Astrocyte of the spinal cord (primary cell): ENCODE measurements around the gene GALNT13.

Experiments used
- DNase-seq: peaks from one replicate; pipeline ENCODE4 v3.0.0; 2011; ENCODE audit warnings: low read depth, low spot score
- H3K4me3 ChIP-seq: 2 replicates; pipeline ENCODE4 v1.5.1; 2011; ENCODE audit warnings: low read depth, mild to moderate bottlenecking, low read length, moderate library complexity
- CTCF ChIP-seq: IDR thresholded peaks from 2 replicates; pipeline ENCODE4 v1.5.1; 2012; ENCODE audit warnings: low read depth, mild to moderate bottlenecking, low read length, inconsistent platforms
- in situ Hi-C: cut with HindIII; loops from 2 replicates; pipeline ENCODE4 v1.10.0; 2017; ENCODE audit warnings: low sequenced_read_pairs

Gene GALNT13

DNA sequence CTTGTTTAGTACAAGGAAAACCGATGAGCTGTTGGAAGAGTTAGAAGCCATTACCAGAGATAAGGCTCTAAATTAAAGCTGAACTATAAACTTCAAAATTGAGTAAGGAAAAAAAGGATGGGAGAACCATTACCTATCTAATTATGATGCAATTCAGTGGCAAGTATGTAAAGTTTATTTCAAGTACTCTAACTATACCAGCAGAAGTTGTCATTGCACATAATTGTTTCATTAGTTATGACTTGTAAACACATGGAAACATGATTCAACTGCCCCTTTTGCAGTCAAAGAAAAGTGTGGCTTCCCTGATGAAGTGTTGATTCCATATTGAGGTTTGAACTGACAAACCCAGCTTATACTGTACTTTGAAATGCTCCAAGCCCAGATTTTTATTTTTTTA lies 502.7 kb downstream of the GALNT13 start:
- in situ Hi-C loops, result no loop called here
- DNase-seq, result no peak
- no peak for TF ChIP-seq CTCF
- no peak overlapping the region for H3K4me3 ChIP-seq

DNA sequence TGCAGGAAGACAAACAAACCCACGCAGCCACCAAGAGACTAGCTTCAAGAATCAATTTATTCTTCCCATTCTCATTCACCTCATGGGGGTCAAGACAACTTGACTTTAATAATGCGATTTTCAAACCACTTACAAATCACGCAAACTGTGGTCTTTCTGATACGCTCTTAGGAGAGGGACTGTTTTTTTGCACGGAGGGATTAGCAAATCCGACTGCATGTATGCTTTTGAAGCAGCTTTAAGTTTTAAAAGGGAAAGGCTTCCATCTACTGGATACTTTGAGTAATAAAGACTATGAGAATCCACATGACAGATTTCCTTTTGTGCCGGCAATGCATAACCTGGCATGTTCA lies 503.8 kb downstream of the GALNT13 start:
- peak; percentile 63 for DNase-seq
- H3K4me3 ChIP-seq, result no peak overlapping the region
- in situ Hi-C loops, result no loop called here
- no peak for TF ChIP-seq CTCF

- TF ChIP-seq CTCF, result no peak
These were observed 510.4 kb downstream of the GALNT13 start for GRCh38 chr2:154381931-154382794.

GRCh38 chr2:154386186-154386585 lies 514.5 kb downstream of the GALNT13 start:
- TF ChIP-seq CTCF, result no peak
- in situ Hi-C loops, result no loop called here
- DNase-seq, result no peak
- H3K4me3 ChIP-seq, result no peak overlapping the region

More at GRCh38 chr2:154381931-154382794, 510.4 kb downstream of the GALNT13 start:
- in situ Hi-C loops, result no loop called here
- no peak overlapping the region for H3K4me3 ChIP-seq
- no peak for DNase-seq

DNA sequence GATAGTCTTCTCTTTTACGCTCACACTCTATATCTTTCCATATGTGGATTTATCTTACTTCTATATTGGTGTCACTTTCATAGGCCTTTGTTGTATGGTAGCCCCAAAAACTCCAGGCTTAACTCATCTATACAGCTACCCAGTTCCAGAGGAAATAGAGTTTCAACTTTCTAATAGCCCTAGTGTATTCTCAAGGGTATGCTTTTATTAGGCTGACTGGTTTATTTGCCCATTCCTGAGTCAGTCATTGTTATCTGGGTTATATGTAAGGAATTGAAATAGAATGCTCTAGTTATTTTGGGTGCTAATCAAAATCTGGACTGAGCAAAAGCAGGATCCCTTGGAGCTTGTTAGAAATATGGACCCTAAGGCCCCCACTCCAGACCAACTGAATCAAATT lies 519.3 kb downstream of the GALNT13 start:
- no peak for TF ChIP-seq CTCF
- no peak for DNase-seq
- in situ Hi-C loops, result no loop called here
- no peak overlapping the region for H3K4me3 ChIP-seq

- DNase-seq, result no peak
- in situ Hi-C loops, result no loop called here
- H3K4me3 ChIP-seq, result no peak overlapping the region
- TF ChIP-seq CTCF, result no peak
These were observed 520.5 kb downstream of the GALNT13 start for GRCh38 chr2:154392256-154392655.

DNA sequence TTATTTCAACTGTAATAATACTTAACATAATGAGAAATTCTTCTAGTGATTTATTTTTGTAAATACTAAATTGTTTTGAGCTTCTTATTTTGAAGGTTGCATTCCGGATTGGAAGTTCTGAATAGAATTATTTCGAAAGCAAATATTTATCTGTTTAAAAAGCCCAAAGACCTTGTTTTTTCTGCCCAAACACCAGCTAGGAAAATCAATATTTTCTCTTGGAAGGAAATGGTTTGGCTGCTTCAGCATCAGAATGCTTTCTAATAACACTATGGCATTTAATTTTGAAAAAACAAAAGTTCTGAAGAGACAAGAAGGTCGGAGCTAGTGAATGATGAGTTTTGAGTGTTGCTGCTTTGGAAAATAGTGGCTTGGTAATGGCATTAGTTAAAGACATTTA lies 522.9 kb downstream of the GALNT13 start:
- DNase-seq, result no peak
- no peak for TF ChIP-seq CTCF
- H3K4me3 ChIP-seq, result no peak overlapping the region
- in situ Hi-C loops, result no loop called here
